GM18499 (cell line): Measurements from ENCODE around the gene KDM2A.

ENCODE experiments used
- ATAC-seq: cut with Tn5 transposase; IDR thresholded peaks from one replicate; pipeline ENCODE4 v1.9.1; 2021; ENCODE audit warnings: moderate number of reproducible peaks; ENCODE audit not compliant: insufficient read depth, unreplicated experiment

Gene KDM2A

DNA sequence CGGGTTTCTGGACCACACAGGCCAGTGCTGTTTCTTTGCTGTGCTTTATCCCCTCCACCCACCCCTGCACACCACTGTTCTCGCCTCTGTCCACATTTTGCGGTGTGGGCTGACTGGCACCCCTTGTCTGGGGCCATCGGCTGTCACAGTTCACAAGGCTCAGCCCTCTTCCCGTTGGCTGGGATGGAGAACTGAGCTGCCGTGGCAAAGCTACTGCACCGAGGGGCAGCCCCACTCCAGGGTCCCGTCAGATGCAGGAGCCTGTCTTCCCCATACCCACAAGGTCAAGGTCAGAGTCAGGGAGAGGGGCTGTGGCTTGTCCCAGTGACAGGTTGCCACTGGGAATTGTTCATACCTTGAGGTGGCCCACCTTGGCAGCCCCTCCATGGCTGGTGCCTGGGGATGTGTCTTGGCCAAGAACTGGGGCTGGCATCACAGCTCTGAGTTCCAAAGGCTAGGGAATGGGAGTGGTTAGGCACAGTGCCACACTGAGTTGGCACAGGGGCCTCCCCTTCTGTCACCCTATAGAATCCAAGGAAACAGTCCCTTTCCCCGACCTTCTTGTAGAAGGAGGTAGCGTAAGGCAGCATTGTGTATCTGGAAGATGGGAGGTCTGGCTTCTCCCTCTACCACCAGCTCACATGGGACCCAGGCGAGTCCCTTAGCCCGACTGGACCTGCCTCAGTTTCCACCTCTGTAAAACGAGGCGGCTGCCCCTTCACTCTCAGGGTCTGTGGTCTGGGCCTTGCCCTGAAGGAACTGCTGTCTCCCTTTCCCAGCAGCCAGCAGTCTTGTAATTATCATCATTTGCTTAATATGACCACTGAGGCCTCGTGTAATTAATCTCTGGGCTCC, 150.6 kb downstream of the KDM2A start:
- ATAC-seq, result no peak

- no peak for ATAC-seq
Observed at GRCh38 chr11:67270256-67271204, 151.5 kb downstream of the KDM2A start.

DNA sequence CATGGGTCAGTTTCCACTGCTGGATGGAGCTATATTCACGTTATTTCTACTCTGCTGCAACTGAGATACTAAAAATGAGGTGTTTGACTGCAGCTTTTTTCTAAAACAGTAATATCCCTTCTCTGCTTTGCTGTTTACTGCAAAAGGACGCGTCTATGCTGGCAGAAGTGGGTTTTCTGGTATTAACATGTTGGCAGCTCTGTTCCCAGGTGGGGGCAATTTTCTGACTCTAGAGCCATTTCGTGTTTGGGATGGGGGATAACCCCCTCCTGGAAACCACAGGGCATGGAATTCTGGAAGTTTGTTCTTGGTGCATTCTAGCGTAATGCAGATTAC, 152.1 kb downstream of the KDM2A start:
- ATAC-seq, result no peak

DNA sequence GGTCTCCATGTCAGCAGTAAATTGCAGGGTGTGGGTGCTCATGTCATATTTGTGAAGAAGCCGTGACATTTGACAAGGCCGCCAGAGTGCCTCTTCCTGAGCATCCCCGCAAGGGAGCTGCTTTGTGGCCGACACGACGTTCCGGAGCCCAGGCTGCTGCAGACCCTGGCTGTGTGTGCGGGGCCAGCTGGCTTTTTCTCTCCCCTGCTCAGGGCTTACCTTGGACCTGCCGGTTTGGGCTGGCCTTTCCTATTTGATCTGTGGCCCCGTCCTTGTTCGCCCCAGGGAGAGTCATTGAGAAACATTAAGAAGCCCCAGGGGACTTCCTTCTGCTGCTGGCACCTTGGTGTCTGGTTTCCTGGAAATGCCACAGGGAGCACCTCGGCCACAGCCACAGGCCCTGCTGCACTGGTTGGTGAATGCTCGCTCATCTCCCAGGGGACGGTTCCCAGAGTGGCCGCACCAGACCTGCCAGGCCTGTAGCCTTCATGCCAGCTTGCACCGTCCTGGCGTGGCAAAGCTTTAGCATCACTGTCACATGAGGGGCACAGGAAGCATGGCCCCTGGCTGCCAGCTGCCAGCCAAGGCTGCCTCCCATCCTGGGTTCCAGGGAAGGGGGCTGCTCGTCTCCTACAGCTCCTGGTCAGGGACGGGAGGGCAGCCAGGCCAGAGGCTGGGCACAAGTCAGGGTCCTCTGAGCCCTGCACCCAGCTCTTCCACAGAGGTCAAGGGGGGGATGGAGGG, 152.7 kb downstream of the KDM2A start:
- ATAC-seq, result no peak

GRCh38 chr11:67272327-67273259, 153.5 kb downstream of the KDM2A start:
- no peak for ATAC-seq

- no peak for ATAC-seq
Observed at GRCh38 chr11:67273260-67273990, 154.4 kb downstream of the KDM2A start.

- no peak for ATAC-seq
Observed at GRCh38 chr11:67274768-67275605, 155.9 kb downstream of the KDM2A start.

DNA sequence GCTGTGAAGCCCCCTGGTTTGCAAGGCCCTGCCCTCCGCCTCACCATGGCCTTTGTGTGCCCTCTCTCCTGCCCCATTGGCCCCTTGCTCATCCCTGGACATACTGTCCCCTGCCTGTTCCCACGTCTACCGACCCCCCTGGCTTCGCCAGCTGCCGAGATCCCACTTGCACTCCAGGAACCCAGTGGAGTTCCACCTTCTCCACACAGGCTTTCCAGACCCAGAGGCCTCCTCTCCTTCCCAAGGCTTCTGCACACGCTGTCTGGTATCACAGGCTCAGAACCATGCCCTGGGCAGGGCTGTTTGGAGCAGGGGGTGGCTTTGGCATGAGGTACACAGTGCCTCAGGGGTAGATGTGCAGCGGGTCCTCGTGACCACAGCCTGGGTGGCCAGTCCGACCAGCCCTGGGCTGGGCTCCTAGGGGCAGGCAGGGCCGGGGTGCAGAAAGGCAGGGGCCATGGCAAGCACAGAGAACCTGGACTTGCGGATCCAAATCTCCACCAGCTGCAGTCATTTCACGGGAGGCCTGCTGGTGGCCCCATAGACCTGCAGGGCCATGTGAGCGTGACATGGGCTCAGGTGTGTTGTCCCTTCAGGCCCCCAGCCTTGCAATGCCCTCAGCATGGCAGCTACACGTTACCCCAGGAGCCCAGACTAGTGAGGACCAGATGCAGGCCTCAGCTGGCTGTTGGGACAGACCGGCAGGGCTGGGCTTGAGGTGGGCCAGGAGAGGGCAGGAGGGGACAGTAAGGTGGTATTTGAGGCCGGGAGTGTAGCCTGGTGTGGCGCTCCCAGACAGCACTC, 156.7 kb downstream of the KDM2A start:
- ATAC-seq, result no peak

GRCh38 chr11:67276781-67277230, 157.7 kb downstream of the KDM2A start:
- no peak for ATAC-seq

GRCh38 chr11:67277231-67277961, 158.3 kb downstream of the KDM2A start:
- no peak for ATAC-seq

DNA sequence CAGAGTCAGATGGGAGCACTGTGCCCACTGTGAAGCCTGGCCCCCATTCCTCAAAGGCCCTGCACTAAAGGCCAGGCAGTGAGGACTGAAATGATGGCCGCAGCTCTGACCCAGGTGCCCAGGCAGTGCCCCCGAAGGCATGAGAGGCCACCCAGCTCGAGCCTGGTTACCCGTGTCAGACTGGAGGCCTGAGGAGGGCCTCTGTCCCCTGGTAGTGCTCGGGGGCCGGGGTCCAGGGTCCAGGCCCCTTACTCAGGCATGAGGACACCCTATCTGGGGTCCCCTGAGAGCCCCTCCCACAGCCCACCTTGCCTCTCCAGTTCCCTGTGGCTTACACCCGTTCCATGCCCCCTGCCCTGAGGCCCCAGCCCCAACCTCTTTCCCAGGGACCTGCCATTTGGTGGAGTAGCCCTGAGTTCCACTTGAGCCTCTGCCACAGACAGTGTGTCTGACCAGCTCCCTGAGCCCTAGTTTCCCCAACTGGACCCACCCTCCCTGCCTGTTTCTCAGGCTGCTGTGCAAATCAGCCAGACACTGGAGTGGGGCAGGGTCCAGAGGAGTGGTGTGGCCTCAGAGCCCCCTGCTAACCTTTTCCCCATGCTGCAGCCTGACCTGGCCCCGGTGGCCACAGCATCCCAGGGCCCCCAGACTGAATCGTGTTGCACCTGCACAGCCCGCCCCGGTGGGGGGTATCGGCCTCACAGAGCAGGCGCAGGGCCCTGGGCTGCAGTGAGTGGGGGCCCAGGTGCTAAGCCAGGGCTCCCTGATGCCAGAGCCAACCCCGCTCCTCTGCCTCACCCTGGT, 159.3 kb downstream of the KDM2A start:
- no peak for ATAC-seq

DNA sequence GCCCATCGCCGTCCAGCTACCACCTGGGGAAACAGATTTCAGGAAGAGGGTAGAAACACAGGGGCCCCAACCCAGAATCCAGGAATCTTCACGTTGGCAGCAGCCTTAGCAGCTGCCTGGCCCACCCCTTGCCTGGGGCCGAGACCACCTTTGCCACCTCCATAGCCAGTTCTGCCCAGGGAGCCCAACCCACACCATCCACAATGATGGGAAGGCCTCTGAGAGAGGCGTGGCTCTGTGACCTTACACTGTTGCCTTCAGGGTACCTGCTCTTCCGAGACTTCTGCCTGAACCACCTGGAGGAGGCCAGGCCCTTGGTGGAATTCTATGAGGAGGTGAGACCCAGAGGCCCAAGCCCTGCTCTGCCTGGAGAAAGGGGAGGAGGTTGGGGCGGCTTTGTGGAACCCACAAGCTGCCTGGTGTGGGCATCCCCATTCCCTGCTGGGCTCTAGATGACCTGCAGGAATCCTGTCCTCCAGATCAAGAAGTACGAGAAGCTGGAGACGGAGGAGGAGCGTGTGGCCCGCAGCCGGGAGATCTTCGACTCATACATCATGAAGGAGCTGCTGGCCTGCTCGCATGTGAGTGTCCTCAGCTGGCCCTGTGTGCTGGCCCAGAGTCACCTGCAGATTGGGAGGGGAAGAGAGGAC, 160.0 kb downstream of the KDM2A start:
- ATAC-seq, result no peak

- no peak for ATAC-seq
Observed at GRCh38 chr11:67279589-67280340, 160.7 kb downstream of the KDM2A start.

- ATAC-seq, result no peak
Observed at GRCh38 chr11:67280341-67280787, 161.3 kb downstream of the KDM2A start.
